ENCODE measurements around the gene ZNF17. TPM values are rescaled to one million over a fixed set of nuclear protein-coding genes. Genes with fewer than 3 reads are reported as not detected.

Gene ZNF17
- total and polyA plus RNA-seq, 4 donors: 2.1 to 18.3 (median 8.7) TPM

GRCh38 chr19:57443121-57443696 lies 32.2 kb downstream of the ZNF17 start:
- no peak overlapping the region for H3K27ac ChIP-seq (ENCODE audit: low read depth in 1 of 2, low read length in 1 of 2)
- no peak overlapping the region for H3K4me3 ChIP-seq
- ATAC-seq (ENCODE audit: insufficient read depth, low FRiP score) (no peak), DNase-seq (no peak)
- H3K9ac ChIP-seq (ENCODE audit: insufficient read depth in 1 of 2, low read length in 2 of 2): no peak overlapping the region
- H3K36me3 ChIP-seq (ENCODE audit: control insufficient read depth in 4 of 4, insufficient read depth in 4 of 4, low read length in 4 of 4): peaks cover 20 to 42% (median 27%) of the 10 kb centered on the region in 4 donors
- H3K4me1 ChIP-seq (ENCODE audit: control insufficient read depth in 5 of 5, insufficient read depth in 5 of 5, low read length in 5 of 5): no peaks in the 10 kb centered on the region
- no peak for TF ChIP-seq CTCF (IDR thresholded peaks at IDR 0.05; ENCODE audit: control extremely low read depth, extremely low read depth)
- WGBS, 2 donors: 75 to 87% methylated on average over 5 of the region's 5 CpGs
- H3K9me3 ChIP-seq (ENCODE audit: control insufficient read depth in 4 of 4, insufficient read depth in 3 of 4, low read length in 3 of 4): peaks cover 0 to 61% (median 6%) of the 10 kb centered on the region in 4 donors
- H3K27me3 ChIP-seq (ENCODE audit: control insufficient read depth in 3 of 3, insufficient read depth in 3 of 3, low read length in 2 of 3): no peaks in the 10 kb centered on the region

GRCh38 chr19:57452307-57452706 lies 41.3 kb downstream of the ZNF17 start:
- Histone ChIP-seq H3K9ac (ENCODE audit: insufficient read depth in 1 of 2, low read length in 2 of 2) (no peak overlapping the region), H3K36me3 (ENCODE audit: control insufficient read depth in 4 of 4, insufficient read depth in 4 of 4, low read length in 4 of 4) (peaks cover 3 to 15% (median 7%) of the 10 kb centered on the region in 4 donors), H3K4me3 (no peak overlapping the region), H3K4me1 (ENCODE audit: control insufficient read depth in 5 of 5, insufficient read depth in 5 of 5, low read length in 5 of 5) (no peaks in the 10 kb centered on the region), H3K27ac (ENCODE audit: low read depth in 1 of 2, low read length in 1 of 2) (no peak overlapping the region), H3K27me3 (ENCODE audit: control insufficient read depth in 3 of 3, insufficient read depth in 3 of 3, low read length in 2 of 3) (no peaks in the 10 kb centered on the region), H3K9me3 (ENCODE audit: control insufficient read depth in 4 of 4, insufficient read depth in 3 of 4, low read length in 3 of 4) (peaks cover 0 to 24% (median 3%) of the 10 kb centered on the region in 4 donors)
- TF ChIP-seq CTCF (IDR thresholded peaks at IDR 0.05; ENCODE audit: control extremely low read depth, extremely low read depth): no peak
- DNase-seq (no peak), ATAC-seq (ENCODE audit: insufficient read depth, low FRiP score) (no peak)
- WGBS, 2 donors: 95 to 96% methylated on average over 3 of the region's 3 CpGs

- DNase-seq: no peak
- 71 to 75% methylated on average over 5 of the region's 5 CpGs for WGBS, 2 donors
- Histone ChIP-seq H3K9ac (ENCODE audit: insufficient read depth in 1 of 2, low read length in 2 of 2) (no peak overlapping the region), H3K36me3 (ENCODE audit: control insufficient read depth in 4 of 4, insufficient read depth in 4 of 4, low read length in 4 of 4) (peaks cover 4 to 16% (median 10%) of the 10 kb centered on the region in 4 donors), H3K9me3 (ENCODE audit: control insufficient read depth in 4 of 4, insufficient read depth in 3 of 4, low read length in 3 of 4) (peaks cover 10 to 46% (median 23%) of the 10 kb centered on the region in 4 donors), H3K4me1 (ENCODE audit: control insufficient read depth in 5 of 5, insufficient read depth in 5 of 5, low read length in 5 of 5) (no peaks in the 10 kb centered on the region), H3K4me3 (no peak overlapping the region), H3K27me3 (ENCODE audit: control insufficient read depth in 3 of 3, insufficient read depth in 3 of 3, low read length in 2 of 3) (no peaks in the 10 kb centered on the region), H3K27ac (ENCODE audit: low read depth in 1 of 2, low read length in 1 of 2) (peak overlapping the region in 1 of 2 donors; percentile 42)
- no peak for ATAC-seq (ENCODE audit: insufficient read depth, low FRiP score)
- no peak for TF ChIP-seq CTCF (IDR thresholded peaks at IDR 0.05; ENCODE audit: control extremely low read depth, extremely low read depth)
Observed at GRCh38 chr19:57465680-57466381, 54.9 kb downstream of the ZNF17 start.

All from lung (tissue), 12 donors.